Karpas-422 (cell line): ENCODE measurements around the gene GBP5. TPM values are rescaled to one million over a fixed set of nuclear protein-coding genes. Genes with fewer than 3 reads are reported as not detected.
"Not testable (repeated sequence)": the region's sequence is repeated elsewhere in the genome, so short reads cannot be mapped to it uniquely, and the experiment has no call there.

Source experiments
- DNase-seq: peaks from one replicate; pipeline ENCODE4 v3.0.0-alpha.2; 2015
- H2AFZ ChIP-seq: fragments of 200-600 bp; sonication (generic); 2 replicates; pipeline ENCODE4 v1.6.1; 2014; ENCODE audit warnings: antibody characterized with exemption, low read length, mixed read lengths
- H3K27ac ChIP-seq: fragments of 200-600 bp; sonication (generic); 2 replicates; pipeline ENCODE4 v1.5.1; 2014; ENCODE audit warnings: mild to moderate bottlenecking, low read length, moderate library complexity
- H3K27me3 ChIP-seq: fragments of 200-600 bp; sonication (generic); 2 replicates; pipeline ENCODE4 v1.6.1; 2014; ENCODE audit warnings: low read length, mixed read lengths
- H3K36me3 ChIP-seq: fragments of 200-600 bp; sonication (generic); 2 replicates; pipeline ENCODE4 v1.6.1; 2014; ENCODE audit warnings: low read length, mixed read lengths; ENCODE audit not compliant: insufficient read depth
- H3K4me1 ChIP-seq: fragments of 200-600 bp; sonication (generic); 2 replicates; pipeline ENCODE4 v1.6.1; 2014; ENCODE audit warnings: mild to moderate bottlenecking, low read length, mixed read lengths
- H3K4me2 ChIP-seq: fragments of 200-600 bp; sonication (generic); 2 replicates; pipeline ENCODE4 v1.6.1; 2014; ENCODE audit warnings: low read length, low read depth, mild to moderate bottlenecking; ENCODE audit not compliant: poor library complexity, severe bottlenecking
- H3K4me3 ChIP-seq: fragments of 200-600 bp; sonication (generic); 2 replicates; pipeline ENCODE4 v1.5.1; 2014; ENCODE audit warnings: mild to moderate bottlenecking, antibody characterized with exemption, low read length, mixed read lengths
- H3K79me2 ChIP-seq: fragments of 200-600 bp; sonication (generic); 2 replicates; pipeline ENCODE4 v1.6.1; 2014; ENCODE audit warnings: mild to moderate bottlenecking, low read length, mixed read lengths
- H3K9ac ChIP-seq: fragments of 200-600 bp; sonication (generic); 2 replicates; pipeline ENCODE4 v1.6.0; 2014; ENCODE audit warnings: low read length
- H3K9me2 ChIP-seq: fragments of 200-600 bp; sonication (generic), shearing (Covaris generic); replicated peaks from 2 replicates; pipeline ENCODE4 v1.6.0; 2014; ENCODE audit warnings: mild to moderate bottlenecking, low read length, moderate library complexity; ENCODE audit not compliant: insufficient read depth
- H3K9me3 ChIP-seq: fragments of 300-700, 200-600 bp; sonication (generic); 2 replicates; pipeline ENCODE4 v1.6.1; 2014; ENCODE audit warnings: low read length, mixed read lengths
- H4K20me1 ChIP-seq: fragments of 200-600 bp; sonication (generic); 2 replicates; pipeline ENCODE4 v1.6.1; 2014; ENCODE audit warnings: mild to moderate bottlenecking, antibody characterized with exemption, low read length, low read depth; ENCODE audit not compliant: insufficient read depth
- total RNA-seq: library from RNA; depleted of rRNA; stranded (reverse); fragments of >200 nt; shearing (Covaris generic); gene quantifications from 2 replicates; pipeline ENCODE4 v1.2.3, GENCODE V29; 2014; ENCODE audit warnings: low replicate concordance

The GBP5 gene
- total RNA-seq, 1 experiment from 2014 or later: not detected

DNA sequence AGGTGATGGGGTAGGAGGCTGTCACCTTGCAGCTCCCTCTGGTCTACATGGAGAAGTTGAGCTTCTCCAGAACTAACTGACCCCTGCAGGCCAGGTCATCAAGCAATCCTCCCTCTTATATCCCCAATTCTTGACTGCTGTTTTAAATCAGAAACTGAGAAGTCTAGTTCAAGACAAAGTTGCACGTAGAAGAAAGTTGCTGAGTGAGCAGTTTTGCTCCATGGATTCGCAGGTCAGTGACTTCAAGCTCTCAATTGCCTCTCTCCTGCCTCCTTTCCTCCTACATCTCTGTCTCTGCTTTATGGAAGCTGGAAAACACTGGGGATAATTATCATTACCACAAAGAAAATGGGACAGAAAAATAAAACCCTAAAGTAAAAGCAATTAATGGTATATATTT lies 32.8 kb upstream of the GBP5 start:
- no peaks in the 10 kb centered on the region for H3K79me2 ChIP-seq
- no peak overlapping the region for H3K4me2 ChIP-seq
- no peaks in the 10 kb centered on the region for H4K20me1 ChIP-seq
- no peaks in the 10 kb centered on the region for H3K36me3 ChIP-seq
- H3K9me2 ChIP-seq: no peaks in the 10 kb centered on the region
- H3K27me3 ChIP-seq: no peaks in the 10 kb centered on the region
- H3K4me1 ChIP-seq: no peaks in the 10 kb centered on the region
- H3K27ac ChIP-seq: no peak overlapping the region
- H3K9me3 ChIP-seq: no peaks in the 10 kb centered on the region
- DNase-seq: no peak
- no peak overlapping the region for H3K9ac ChIP-seq
- H2AFZ ChIP-seq: no peak overlapping the region
- no peak overlapping the region for H3K4me3 ChIP-seq

DNA sequence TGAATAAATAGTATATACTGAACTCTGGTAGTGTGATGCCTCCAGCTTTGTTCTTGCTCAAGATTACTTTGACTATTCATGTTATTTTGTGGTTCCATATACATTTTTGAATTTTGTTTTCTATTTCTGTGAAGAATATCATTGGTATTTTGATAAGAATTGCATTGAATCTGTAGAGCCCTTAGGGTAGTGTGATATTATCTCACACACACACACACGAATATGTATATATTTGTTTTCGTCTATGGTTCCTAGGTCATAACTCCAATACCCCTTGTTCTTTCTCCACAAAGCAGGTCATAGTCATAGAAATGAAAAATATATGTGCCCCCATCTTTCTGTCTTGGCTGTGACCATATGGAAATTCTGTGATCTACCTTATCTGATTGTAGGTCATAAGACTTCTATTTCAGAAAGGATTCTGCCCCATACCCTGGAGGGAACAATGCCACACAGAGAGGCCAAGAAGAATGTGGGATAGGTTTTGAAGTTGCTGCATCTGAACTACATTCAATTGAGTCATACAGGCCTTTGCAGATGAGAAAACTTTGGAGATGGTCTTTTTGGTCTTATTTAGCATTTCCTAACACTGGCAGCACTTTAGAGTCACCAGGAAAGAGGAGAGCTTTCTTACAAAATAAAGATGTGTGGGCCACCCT lies 32.0 kb upstream of the GBP5 start:
- Histone ChIP-seq H2AFZ (no peak overlapping the region), H4K20me1 (no peaks in the 10 kb centered on the region), H3K9me2 (no peaks in the 10 kb centered on the region), H3K9me3 (no peaks in the 10 kb centered on the region), H3K27ac (no peak overlapping the region), H3K36me3 (no peaks in the 10 kb centered on the region), H3K4me3 (no peak overlapping the region), H3K4me2 (no peak overlapping the region), H3K4me1 (no peaks in the 10 kb centered on the region), H3K79me2 (no peaks in the 10 kb centered on the region), H3K9ac (no peak overlapping the region), H3K27me3 (no peaks in the 10 kb centered on the region)
- no peak for DNase-seq

DNA sequence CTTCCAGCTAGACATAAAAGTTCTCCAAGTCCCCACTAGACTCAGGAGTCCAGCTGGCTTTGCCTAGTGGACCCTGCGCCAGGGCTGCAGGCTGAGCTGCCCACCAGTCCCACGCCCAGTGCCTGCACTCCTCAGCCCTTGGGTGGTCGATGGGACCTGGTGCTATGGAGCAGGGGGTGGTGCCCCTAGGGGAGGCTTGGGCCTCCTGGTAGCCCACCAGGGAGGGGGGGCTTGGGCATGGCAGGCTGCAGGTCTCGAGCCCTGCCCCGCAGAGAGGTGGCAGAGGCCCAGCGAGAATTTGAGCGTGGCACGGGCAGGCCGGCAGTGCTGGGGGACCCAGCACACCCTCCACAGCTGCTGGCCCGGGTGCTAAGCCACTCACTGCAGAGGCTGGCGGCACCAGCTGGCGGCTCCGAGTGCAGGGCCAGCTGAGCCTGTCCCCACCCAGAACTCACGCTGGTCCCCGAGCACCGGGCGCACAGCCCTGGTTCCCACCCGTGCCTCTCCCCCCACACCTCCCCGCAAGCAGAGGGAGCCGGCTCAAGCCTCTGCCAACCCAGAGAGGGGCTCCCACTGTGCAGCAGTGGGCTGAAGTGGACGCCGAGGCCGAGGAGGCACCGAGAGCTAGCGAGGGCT lies 30.2 kb upstream of the GBP5 start:
- H3K27ac ChIP-seq: no peak overlapping the region
- H3K4me3 ChIP-seq: no peak overlapping the region
- DNase-seq: no peak
- no peak overlapping the region for H3K4me2 ChIP-seq
- H3K79me2 ChIP-seq: no peaks in the 10 kb centered on the region
- no peaks in the 10 kb centered on the region for H3K27me3 ChIP-seq
- H3K36me3 ChIP-seq: no peaks in the 10 kb centered on the region
- no peaks in the 10 kb centered on the region for H3K9me2 ChIP-seq
- no peaks in the 10 kb centered on the region for H4K20me1 ChIP-seq
- H2AFZ ChIP-seq: no peak overlapping the region
- no peaks in the 10 kb centered on the region for H3K9me3 ChIP-seq
- no peak overlapping the region for H3K9ac ChIP-seq
- H3K4me1 ChIP-seq: no peaks in the 10 kb centered on the region

DNA sequence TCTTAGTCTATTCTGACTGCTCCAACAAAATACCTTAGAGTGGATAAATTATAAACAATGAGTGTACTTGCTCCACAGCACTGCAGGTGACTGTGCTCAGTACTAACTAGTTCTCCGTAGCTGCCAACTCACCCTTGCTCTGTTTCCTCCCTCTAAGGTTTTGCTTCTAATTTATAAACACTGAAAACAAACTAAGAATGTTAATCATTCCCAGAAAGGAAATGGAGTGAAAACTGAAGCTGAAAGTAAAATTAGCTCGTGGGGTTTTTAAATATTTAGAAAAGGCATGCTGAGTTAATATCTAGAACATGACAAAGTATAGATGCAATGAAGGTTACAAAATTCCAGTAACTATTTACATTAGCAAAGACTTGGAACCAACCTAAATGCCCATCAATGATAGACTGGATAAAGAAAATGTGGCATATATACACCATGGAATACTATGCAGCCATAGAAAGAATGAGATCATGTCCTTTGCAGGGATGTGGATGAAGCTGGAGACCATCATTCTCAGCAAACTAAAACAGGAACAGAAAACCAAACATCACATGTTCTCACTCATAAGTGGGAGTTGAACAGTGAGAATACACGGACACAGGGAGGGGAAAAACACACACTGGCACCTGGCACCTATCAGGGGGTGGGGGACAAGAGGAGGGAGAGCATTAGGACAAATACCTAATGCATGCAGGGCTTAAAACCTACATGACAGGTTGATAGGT lies 27.2 kb upstream of the GBP5 start:
- H3K27me3 ChIP-seq, H3K79me2 ChIP-seq, H3K4me3 ChIP-seq, H3K9me3 ChIP-seq, H3K9me2 ChIP-seq, DNase-seq, H3K4me2 ChIP-seq, H3K4me1 ChIP-seq, H4K20me1 ChIP-seq, H2AFZ ChIP-seq, H3K9ac ChIP-seq, H3K36me3 ChIP-seq, H3K27ac ChIP-seq: not testable (repeated sequence)

DNA sequence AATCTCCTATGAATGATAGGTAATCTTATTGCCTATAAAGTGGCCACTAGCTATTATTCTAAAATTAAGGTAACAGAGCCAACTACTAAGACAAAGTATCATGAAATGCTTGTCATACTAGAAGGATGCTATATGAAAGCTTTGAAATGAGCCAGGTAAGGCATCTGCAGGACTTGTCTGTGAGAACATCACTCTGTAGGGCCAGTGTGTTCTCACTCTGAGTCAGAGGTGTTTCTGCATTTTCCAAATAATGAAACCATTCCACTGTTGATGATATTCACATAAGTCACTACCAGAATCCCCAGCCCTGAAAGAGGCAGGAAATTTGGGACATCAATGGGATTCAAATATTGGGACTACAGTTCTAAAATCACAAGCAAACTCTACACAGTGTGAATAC lies 25.8 kb upstream of the GBP5 start:
- Histone ChIP-seq H3K9me3 (no peaks in the 10 kb centered on the region), H3K27ac (no peak overlapping the region), H3K79me2 (no peaks in the 10 kb centered on the region), H3K36me3 (no peaks in the 10 kb centered on the region), H3K27me3 (peaks cover 2% of the 10 kb centered on the region; the same call in 1 of the 2 replicates), H3K4me3 (no peak overlapping the region), H3K9ac (no peak overlapping the region), H4K20me1 (no peaks in the 10 kb centered on the region), H3K4me1 (no peaks in the 10 kb centered on the region), H2AFZ (no peak overlapping the region), H3K9me2 (no peaks in the 10 kb centered on the region), H3K4me2 (no peak overlapping the region)
- no peak for DNase-seq

DNA sequence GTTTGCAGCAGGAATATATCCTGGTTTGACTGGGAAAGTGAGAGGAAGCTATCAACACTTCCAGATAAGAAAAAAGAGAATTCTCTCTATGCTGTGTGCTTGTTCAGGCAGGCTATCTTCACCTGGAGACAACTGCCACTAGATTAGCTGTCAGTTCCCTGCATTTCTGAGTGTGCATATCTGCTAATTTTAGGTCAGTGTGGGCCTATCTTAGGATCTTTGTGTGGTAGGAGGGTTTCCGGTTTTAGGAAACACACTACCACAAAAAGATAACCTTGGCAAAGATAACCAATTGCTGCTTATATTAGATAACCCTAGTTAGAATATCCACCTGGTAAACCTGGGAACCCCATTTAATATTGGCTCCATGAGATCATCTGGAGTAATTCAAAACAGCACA lies 22.5 kb upstream of the GBP5 start:
- Histone ChIP-seq H4K20me1 (no peaks in the 10 kb centered on the region), H3K27me3 (peaks cover 3% of the 10 kb centered on the region; the same call in 1 of the 2 replicates), H3K9ac (no peak overlapping the region), H3K4me3 (no peak overlapping the region), H3K27ac (no peak overlapping the region), H3K79me2 (no peaks in the 10 kb centered on the region), H3K9me2 (no peaks in the 10 kb centered on the region), H3K4me2 (no peak overlapping the region), H3K4me1 (no peaks in the 10 kb centered on the region), H3K9me3 (no peaks in the 10 kb centered on the region), H2AFZ (no peak overlapping the region), H3K36me3 (no peaks in the 10 kb centered on the region)
- no peak for DNase-seq

DNA sequence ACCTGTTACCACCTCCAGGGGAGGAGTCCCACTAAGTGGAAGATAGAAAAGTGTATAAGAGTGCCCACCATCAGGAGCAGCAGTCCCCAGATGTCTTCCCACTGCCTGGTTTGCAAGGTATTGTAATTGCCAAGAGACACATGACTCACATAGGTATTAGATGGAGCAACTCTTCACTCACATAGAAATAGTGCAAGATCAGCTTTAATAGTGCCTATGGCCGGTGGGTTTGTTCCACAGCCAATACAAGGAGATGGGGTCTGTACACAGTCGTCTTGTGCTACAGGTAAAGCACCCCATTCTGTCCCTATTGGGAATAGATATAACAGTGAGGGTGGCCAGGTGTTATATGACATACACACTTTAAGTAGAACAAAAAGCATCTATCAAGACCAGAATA lies 18.6 kb upstream of the GBP5 start:
- Histone ChIP-seq H3K4me3 (no peak overlapping the region), H3K9me3 (no peaks in the 10 kb centered on the region), H3K79me2 (no peaks in the 10 kb centered on the region), H3K4me1 (no peaks in the 10 kb centered on the region), H3K9me2 (no peaks in the 10 kb centered on the region), H3K36me3 (no peaks in the 10 kb centered on the region), H3K4me2 (no peak overlapping the region), H2AFZ (no peak overlapping the region), H3K9ac (no peak overlapping the region), H3K27ac (no peak overlapping the region), H3K27me3 (peaks cover 3% of the 10 kb centered on the region; the same call in 1 of the 2 replicates), H4K20me1 (no peaks in the 10 kb centered on the region)
- DNase-seq: no peak

DNA sequence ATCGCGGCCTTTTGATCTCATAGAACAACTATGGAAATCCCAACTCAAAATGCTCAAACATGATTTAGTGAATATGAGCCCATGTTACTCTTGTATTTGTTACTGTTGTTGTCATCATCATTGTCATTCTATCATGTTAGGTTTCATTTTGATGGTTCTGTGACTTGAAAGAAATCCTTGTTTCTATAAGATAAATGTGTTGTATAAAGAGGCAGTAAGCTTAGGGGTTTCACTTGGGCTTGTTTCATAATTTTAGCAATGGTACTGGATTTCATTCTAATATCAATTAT lies 15.3 kb upstream of the GBP5 start:
- Histone ChIP-seq H3K9ac (no peak overlapping the region), H3K36me3 (no peaks in the 10 kb centered on the region), H3K9me3 (no peaks in the 10 kb centered on the region), H3K4me3 (no peak overlapping the region), H4K20me1 (no peaks in the 10 kb centered on the region), H3K27me3 (no peaks in the 10 kb centered on the region), H3K27ac (no peak overlapping the region), H3K4me2 (no peak overlapping the region), H3K4me1 (peaks cover 5% of the 10 kb centered on the region; the same call in 1 of the 2 replicates), H3K9me2 (no peaks in the 10 kb centered on the region), H2AFZ (no peak overlapping the region), H3K79me2 (no peaks in the 10 kb centered on the region)
- no peak for DNase-seq
